Measurements from ENCODE around the gene SSTR5.

The SSTR5 gene

GRCh38 chr16:1113889-1114526, 41.5 kb downstream of the SSTR5 start:
- no peak overlapping the region for H3K27ac ChIP-seq
- TF ChIP-seq CTCF (IDR thresholded peaks at IDR 0.05): no peak
- no peak for TF ChIP-seq ZFX (IDR thresholded peaks at IDR 0.05; ENCODE audit: borderline replicate concordance)

GRCh38 chr16:1116693-1117077, 44.1 kb downstream of the SSTR5 start:
- H3K27ac ChIP-seq: no peak overlapping the region
- no peak for TF ChIP-seq ZFX (IDR thresholded peaks at IDR 0.05; ENCODE audit: borderline replicate concordance)
- no peak for TF ChIP-seq CTCF (IDR thresholded peaks at IDR 0.05)

GRCh38 chr16:1117176-1117900, 44.8 kb downstream of the SSTR5 start:
- TF ChIP-seq CTCF (IDR thresholded peaks at IDR 0.05): no peak

GRCh38 chr16:1117926-1118325, 45.4 kb downstream of the SSTR5 start:
- H3K27ac ChIP-seq: no peak overlapping the region
- TF ChIP-seq CTCF (IDR thresholded peaks at IDR 0.05) (no peak), ZFX (IDR thresholded peaks at IDR 0.05; ENCODE audit: borderline replicate concordance) (no peak)

More at GRCh38 chr16:1117176-1117900, 44.8 kb downstream of the SSTR5 start:
- H3K27ac ChIP-seq: no peak overlapping the region

GRCh38 chr16:1119129-1119528, 46.6 kb downstream of the SSTR5 start:
- no peak overlapping the region for H3K27ac ChIP-seq
- TF ChIP-seq ZFX (IDR thresholded peaks at IDR 0.05; ENCODE audit: borderline replicate concordance): no peak
- no peak for TF ChIP-seq CTCF (IDR thresholded peaks at IDR 0.05)

- TF ChIP-seq ZFX (IDR thresholded peaks at IDR 0.05; ENCODE audit: borderline replicate concordance) (no peak), CTCF (IDR thresholded peaks at IDR 0.05) (no peak)
- H3K27ac ChIP-seq: no peak overlapping the region
These were observed 47.4 kb downstream of the SSTR5 start for GRCh38 chr16:1119766-1120576.

- no peak overlapping the region for H3K27ac ChIP-seq
- TF ChIP-seq CTCF (IDR thresholded peaks at IDR 0.05) (no peak), ZFX (IDR thresholded peaks at IDR 0.05; ENCODE audit: borderline replicate concordance) (no peak)
These were observed 48.0 kb downstream of the SSTR5 start for GRCh38 chr16:1120577-1120941.

Measured in 22Rv1 (cell line).